SU-DHL-6 (cell line): ENCODE results near the gene CAPN14.

Experiments
- EZH2phosphoT487 ChIP-seq: fragments of 200-600 bp; sonication (generic), shearing (Covaris generic); conservative IDR thresholded peaks from 2 replicates; pipeline ENCODE4 v1.6.1; 2018; ENCODE audit warnings: mild to moderate bottlenecking, antibody characterized with exemption, low read length, moderate library complexity, mixed read lengths
- TF ChIP-seq, protein P1 (sequence below): fragments of 200-600 bp; sonication (generic); IDR thresholded peaks from one replicate; pipeline ENCODE4 v1.5.1; 2017; ENCODE audit warnings: antibody characterized with exemption, mild to moderate bottlenecking, low read length, moderate library complexity; ENCODE audit not compliant: insufficient read depth, poor library complexity, severe bottlenecking

DNA sequence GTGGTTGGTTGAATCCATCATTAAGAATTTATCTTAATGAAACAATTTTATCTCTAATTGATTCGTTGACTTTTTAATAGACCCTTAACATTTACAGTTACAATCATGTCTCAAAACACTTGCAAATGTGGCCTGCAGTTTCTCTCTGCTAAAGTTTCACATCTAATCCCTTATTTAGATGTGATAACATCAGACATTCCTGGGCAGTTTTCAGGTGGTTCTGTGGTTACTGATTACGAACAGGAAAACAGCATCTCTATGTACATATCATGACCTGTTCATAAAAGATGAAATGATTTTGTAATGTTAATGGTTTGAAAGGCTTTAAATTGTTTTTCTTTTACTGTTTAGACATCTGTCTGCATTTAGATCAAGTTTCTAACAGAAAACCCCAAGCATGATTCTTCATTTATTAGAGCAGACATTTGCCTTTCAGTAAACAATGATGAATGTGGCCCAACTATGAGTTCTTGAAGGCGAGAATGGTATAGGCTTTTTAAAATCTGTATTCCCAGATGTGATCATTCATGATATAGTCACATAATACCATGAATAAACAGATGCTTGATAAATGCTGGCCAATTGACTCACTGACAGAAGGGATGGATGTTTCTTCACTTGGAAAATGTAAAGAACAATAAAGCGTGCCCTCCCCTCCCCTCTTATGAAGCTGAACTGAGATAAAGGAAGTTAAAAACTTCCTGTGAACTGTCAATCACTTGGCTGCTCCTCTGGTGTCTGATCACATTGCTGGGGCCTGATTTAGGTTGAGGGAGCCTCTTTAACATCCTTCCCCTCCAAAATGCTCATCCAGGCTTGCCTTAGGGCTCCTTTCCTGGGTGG, 3.5 kb downstream of the CAPN14 start:
- TF ChIP-seq, protein P1, sequence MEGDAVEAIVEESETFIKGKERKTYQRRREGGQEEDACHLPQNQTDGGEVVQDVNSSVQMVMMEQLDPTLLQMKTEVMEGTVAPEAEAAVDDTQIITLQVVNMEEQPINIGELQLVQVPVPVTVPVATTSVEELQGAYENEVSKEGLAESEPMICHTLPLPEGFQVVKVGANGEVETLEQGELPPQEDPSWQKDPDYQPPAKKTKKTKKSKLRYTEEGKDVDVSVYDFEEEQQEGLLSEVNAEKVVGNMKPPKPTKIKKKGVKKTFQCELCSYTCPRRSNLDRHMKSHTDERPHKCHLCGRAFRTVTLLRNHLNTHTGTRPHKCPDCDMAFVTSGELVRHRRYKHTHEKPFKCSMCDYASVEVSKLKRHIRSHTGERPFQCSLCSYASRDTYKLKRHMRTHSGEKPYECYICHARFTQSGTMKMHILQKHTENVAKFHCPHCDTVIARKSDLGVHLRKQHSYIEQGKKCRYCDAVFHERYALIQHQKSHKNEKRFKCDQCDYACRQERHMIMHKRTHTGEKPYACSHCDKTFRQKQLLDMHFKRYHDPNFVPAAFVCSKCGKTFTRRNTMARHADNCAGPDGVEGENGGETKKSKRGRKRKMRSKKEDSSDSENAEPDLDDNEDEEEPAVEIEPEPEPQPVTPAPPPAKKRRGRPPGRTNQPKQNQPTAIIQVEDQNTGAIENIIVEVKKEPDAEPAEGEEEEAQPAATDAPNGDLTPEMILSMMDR, result no peak
- no peak for TF ChIP-seq EZH2phosphoT487
